Kidney epithelial cell (primary cell): Measurements from ENCODE around the gene SELENOP. TPM values are rescaled to one million over a fixed set of nuclear protein-coding genes. Genes with fewer than 3 reads are reported as not detected.

Experiments
- DNase-seq: peaks from one replicate; pipeline ENCODE4 v3.0.0-alpha.2; 2010; ENCODE audit warnings: low read depth
- H3K27me3 ChIP-seq: 2 replicates; pipeline ENCODE4 v1.6.0; 2011; ENCODE audit warnings: low read length; ENCODE audit not compliant: control insufficient read depth, insufficient read depth
- H3K36me3 ChIP-seq: 2 replicates; pipeline ENCODE4 v1.5.1; 2011; ENCODE audit warnings: low read length; ENCODE audit not compliant: control insufficient read depth, insufficient read depth
- H3K4me3 ChIP-seq: 2 replicates; pipeline ENCODE4 v1.5.1; 2011; ENCODE audit warnings: low read depth, mild to moderate bottlenecking, control low read depth, low read length
- CTCF ChIP-seq: IDR thresholded peaks from 2 replicates; pipeline ENCODE4 v1.5.1; 2011; ENCODE audit warnings: mild to moderate bottlenecking, moderate library complexity, low read length, control low read depth, inconsistent platforms; ENCODE audit not compliant: insufficient read depth, poor library complexity, severe bottlenecking
- total RNA-seq: library from RNA; depleted of rRNA; stranded (reverse); fragments of >200 nt; gene quantifications from 2 replicates; pipeline ENCODE4 v1.2.3, GENCODE V29; 2015

The SELENOP gene
- total RNA-seq, 1 donor from 2014 or later, result 14.1 TPM

- no peak for TF ChIP-seq CTCF
- H3K27me3 ChIP-seq, result no peaks in the 10 kb centered on the region
- no peaks in the 10 kb centered on the region for H3K36me3 ChIP-seq
- no peak for DNase-seq
- H3K4me3 ChIP-seq, result no peak overlapping the region
These were observed 928 bp upstream of the SELENOP start for GRCh38 chr5:42812620-42813019.

- no peaks in the 10 kb centered on the region for H3K36me3 ChIP-seq
- DNase-seq, result no peak
- H3K27me3 ChIP-seq, result no peaks in the 10 kb centered on the region
- TF ChIP-seq CTCF, result no peak
- H3K4me3 ChIP-seq, result no peak overlapping the region
These were observed 680 bp downstream of the SELENOP start for GRCh38 chr5:42810834-42811590.

GRCh38 chr5:42808888-42809611 is 2.6 kb downstream of the SELENOP start:
- Histone ChIP-seq H3K36me3 (no peaks in the 10 kb centered on the region), H3K27me3 (no peaks in the 10 kb centered on the region), H3K4me3 (no peak overlapping the region)
- TF ChIP-seq CTCF, result no peak
- no peak for DNase-seq

- no peak overlapping the region for H3K4me3 ChIP-seq
- no peaks in the 10 kb centered on the region for H3K27me3 ChIP-seq
- TF ChIP-seq CTCF, result no peak
- H3K36me3 ChIP-seq, result no peaks in the 10 kb centered on the region
- DNase-seq, result no peak
These were observed 3.8 kb downstream of the SELENOP start for GRCh38 chr5:42807722-42808447.

GRCh38 chr5:42806701-42807262 is 4.9 kb downstream of the SELENOP start:
- Histone ChIP-seq H3K27me3 (no peaks in the 10 kb centered on the region), H3K36me3 (no peaks in the 10 kb centered on the region), H3K4me3 (no peak overlapping the region)
- no peak for DNase-seq
- TF ChIP-seq CTCF, result no peak
